K562 (cell line): Measurements from ENCODE around the gene TIAL1. TPM values are rescaled to one million over a fixed set of nuclear protein-coding genes. Genes with fewer than 3 reads are reported as not detected.

Source experiments
- CBFB ChIP-seq: sonication (generic); formaldehyde crosslinking; IDR thresholded peaks from 2 replicates; pipeline ENCODE4 v1.4.0; 2020; ENCODE audit warnings: mild to moderate bottlenecking, missing genetic modification reagents
- CREM ChIP-seq: IDR thresholded peaks from 2 replicates; pipeline ENCODE4 v1.6.1; 2014; ENCODE audit warnings: antibody characterized with exemption, low read depth
- ETV5 ChIP-seq: sonication (generic); formaldehyde crosslinking; IDR thresholded peaks from 2 replicates; pipeline ENCODE4 v1.4.0; 2020; ENCODE audit warnings: low read depth, mild to moderate bottlenecking, missing genetic modification reagents
- HMGN3 ChIP-seq: IDR thresholded peaks from 2 replicates; pipeline ENCODE4 v1.6.1; 2011; ENCODE audit warnings: borderline replicate concordance, low read depth, mild to moderate bottlenecking, mixed read lengths, low read length; ENCODE audit not compliant: insufficient read length; ENCODE audit errors: extremely low read depth
- HNRNPLL ChIP-seq: fragments of 200-400 bp; formaldehyde crosslinking; IDR thresholded peaks from 2 replicates; pipeline ENCODE4 v1.6.1; 2017; ENCODE audit warnings: low read length, low read depth, mild to moderate bottlenecking; ENCODE audit not compliant: poor library complexity, severe bottlenecking
- NKRF ChIP-seq: fragments of 450-650 bp; IDR thresholded peaks from 2 replicates; pipeline ENCODE4 v1.6.1; 2016; ENCODE audit warnings: borderline replicate concordance
- POLR2A ChIP-seq: fragments of 450-650 bp; conservative IDR thresholded peaks from 2 replicates; pipeline ENCODE4 v1.6.1; 2016
- POLR2AphosphoS2 ChIP-seq: IDR thresholded peaks from 2 replicates; pipeline ENCODE4 v1.6.1; 2012; ENCODE audit warnings: low read length, improper control_type of control experiment
- SAFB2 ChIP-seq: fragments of 200-400 bp; formaldehyde crosslinking; IDR thresholded peaks from 2 replicates; pipeline ENCODE4 v1.6.1; 2018; ENCODE audit warnings: borderline replicate concordance, low read length, low read depth, moderate library complexity; ENCODE audit not compliant: severe bottlenecking
- TAF1 ChIP-seq: IDR thresholded peaks from 2 replicates; pipeline ENCODE4 v1.6.1; 2011; ENCODE audit warnings: mild to moderate bottlenecking, low read length, moderate library complexity; ENCODE audit not compliant: insufficient read depth, control insufficient read depth, severe bottlenecking; ENCODE audit errors: extremely low read depth
- TEAD4 ChIP-seq, 2 experiments: sonication (generic) in 1 of 2; formaldehyde crosslinking in 1 of 2; IDR thresholded peaks; 2 replicates each; pipeline versions ENCODE4 v1.6.1 to v1.8.0; 2012 to 2022; ENCODE audit warnings: borderline replicate concordance in 1 of 2, inconsistent platforms in 1 of 2, low read length in 1 of 2, mild to moderate bottlenecking in 1 of 2, missing genetic modification reagents in 1 of 2
- ZNF134 ChIP-seq: fragments of 250-450 bp; sonication (Bioruptor Pico); conservative IDR thresholded peaks from 2 replicates; pipeline ENCODE4 v1.4.0; 2020
- polyA plus RNA-seq, 8 experiments: library from polyadenylated mRNA; depleted of rRNA in 4 of 8; stranded (reverse) in 5 of 8; unstranded in 3 of 8; fragments of >200 nt; fragmentation: Nextera tagmentation in 2 of 8; fragmentation: Illumina TruSeq in 1 of 8; extraction: Ambion mirVana in 2 of 8; extraction: Trizol in 1 of 8; gene quantifications; 2 replicates each; pipeline versions ENCODE4 v1.2.1 to v1.2.3, GENCODE V29; 2011 to 2014; ENCODE audit warnings: inconsistent platforms in 1 of 8, missing spikeins in 1 of 8
- total RNA-seq, 7 experiments: library from RNA; depleted of rRNA in 6 of 7; stranded (reverse); fragments of >200 nt in 6 of 7; fragmentation: Illumina TruSeq in 2 of 7; extraction: Trizol in 2 of 7; gene quantifications; 2 replicates each; pipeline versions ENCODE4 v1.2.1 to v1.2.3, GENCODE V29; 2011 to 2021; ENCODE audit warnings: low replicate concordance in 1 of 7
- TF ChIP-seq, protein P1 (sequence below), 2 experiments: fragments of 450-650 bp; formaldehyde crosslinking in 1 of 2; IDR thresholded peaks; 2 replicates each; pipeline versions ENCODE4 v1.4.0 to v1.6.1; 2014 to 2020; ENCODE audit warnings: mild to moderate bottlenecking in 2 of 2, borderline replicate concordance in 1 of 2, low read depth in 1 of 2

TIAL1 gene
- total and polyA plus RNA-seq, 9 of the 15 experiments (the other 6 are each of a cell fraction or from before 2014, with no cell fraction given) = 22.5 to 126 (median 58.2) TPM

DNA sequence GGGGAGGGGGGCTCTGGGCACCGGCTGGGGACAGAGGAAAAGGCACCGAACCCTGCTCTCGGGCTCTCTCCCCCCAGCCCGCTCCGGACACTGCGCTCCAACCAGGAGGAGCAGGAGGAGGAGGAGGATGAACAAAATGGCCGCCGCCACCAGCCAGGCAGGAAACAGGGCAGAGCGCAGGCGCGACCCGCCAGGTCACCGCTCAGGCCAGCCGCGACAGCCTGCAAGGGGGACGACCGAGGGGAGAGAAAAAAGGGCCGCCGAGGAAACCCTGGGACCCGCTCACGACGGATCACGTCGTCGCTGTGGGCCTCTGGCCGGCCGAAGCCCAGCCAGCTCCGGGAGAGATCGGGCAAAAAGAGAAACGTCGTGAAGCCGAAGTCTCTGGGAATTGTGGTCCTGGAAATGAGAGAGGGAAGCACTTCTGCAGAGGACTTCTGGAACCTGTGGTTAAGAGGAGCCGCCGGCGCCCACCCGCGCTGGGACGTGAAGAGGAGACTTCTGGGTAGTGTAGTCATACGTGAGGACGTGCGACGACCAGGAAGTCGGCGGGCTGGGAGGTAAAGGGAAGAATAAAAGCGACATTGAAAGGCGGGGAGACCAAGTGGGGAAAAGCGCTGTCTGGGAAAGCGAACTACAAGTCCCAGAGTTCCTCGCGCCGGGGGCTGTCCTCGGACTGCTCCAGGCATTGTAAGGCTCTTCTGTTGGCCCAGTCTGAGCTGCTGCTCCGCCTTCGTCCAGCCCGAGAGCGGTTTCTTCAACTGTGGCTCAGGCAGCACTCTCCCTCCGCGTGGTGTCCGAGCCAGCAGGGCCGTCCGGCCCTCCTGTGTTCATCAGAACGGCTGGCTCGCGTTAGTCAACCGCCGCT is at the start of gene TIAL1 (continued):
- TF ChIP-seq, protein P1, sequence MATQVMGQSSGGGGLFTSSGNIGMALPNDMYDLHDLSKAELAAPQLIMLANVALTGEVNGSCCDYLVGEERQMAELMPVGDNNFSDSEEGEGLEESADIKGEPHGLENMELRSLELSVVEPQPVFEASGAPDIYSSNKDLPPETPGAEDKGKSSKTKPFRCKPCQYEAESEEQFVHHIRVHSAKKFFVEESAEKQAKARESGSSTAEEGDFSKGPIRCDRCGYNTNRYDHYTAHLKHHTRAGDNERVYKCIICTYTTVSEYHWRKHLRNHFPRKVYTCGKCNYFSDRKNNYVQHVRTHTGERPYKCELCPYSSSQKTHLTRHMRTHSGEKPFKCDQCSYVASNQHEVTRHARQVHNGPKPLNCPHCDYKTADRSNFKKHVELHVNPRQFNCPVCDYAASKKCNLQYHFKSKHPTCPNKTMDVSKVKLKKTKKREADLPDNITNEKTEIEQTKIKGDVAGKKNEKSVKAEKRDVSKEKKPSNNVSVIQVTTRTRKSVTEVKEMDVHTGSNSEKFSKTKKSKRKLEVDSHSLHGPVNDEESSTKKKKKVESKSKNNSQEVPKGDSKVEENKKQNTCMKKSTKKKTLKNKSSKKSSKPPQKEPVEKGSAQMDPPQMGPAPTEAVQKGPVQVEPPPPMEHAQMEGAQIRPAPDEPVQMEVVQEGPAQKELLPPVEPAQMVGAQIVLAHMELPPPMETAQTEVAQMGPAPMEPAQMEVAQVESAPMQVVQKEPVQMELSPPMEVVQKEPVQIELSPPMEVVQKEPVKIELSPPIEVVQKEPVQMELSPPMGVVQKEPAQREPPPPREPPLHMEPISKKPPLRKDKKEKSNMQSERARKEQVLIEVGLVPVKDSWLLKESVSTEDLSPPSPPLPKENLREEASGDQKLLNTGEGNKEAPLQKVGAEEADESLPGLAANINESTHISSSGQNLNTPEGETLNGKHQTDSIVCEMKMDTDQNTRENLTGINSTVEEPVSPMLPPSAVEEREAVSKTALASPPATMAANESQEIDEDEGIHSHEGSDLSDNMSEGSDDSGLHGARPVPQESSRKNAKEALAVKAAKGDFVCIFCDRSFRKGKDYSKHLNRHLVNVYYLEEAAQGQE (IDR thresholded peaks at IDR 0.05; ENCODE audit: borderline replicate concordance) = 0 out of 2 replicates have a peak, but pooled peaks have one; percentile 5
- TF ChIP-seq, protein P1 (CRISPR knock-in tag; IDR thresholded peaks at IDR 0.05; ENCODE audit: low read depth) = no peak
- TF ChIP-seq CREM (peak; percentile 84), NKRF (0 out of 2 replicates have a peak, but pooled peaks have one; percentile 78), POLR2AphosphoS2 (peak; percentile 58; the same call in 1 of the 2 replicates), ZNF134 (no peak), CBFB (CRISPR knock-in tag) (0 out of 2 replicates have a peak, but pooled peaks have one; percentile 32), ETV5 (CRISPR knock-in tag) (no peak), POLR2A (peak; percentile 92), SAFB2 (no peak), HMGN3 (peak; percentile 55), TAF1 (peak; percentile 85), TEAD4 (IDR thresholded peaks at IDR 0.05; ENCODE audit: low read length) (0 out of 2 replicates have a peak, but pooled peaks have one; percentile 19), TEAD4 (CRISPR knock-in tag; IDR thresholded peaks at IDR 0.05; ENCODE audit: borderline replicate concordance) (no peak), HNRNPLL (peak; percentile 60)
